Erythroblast (primary cell): ENCODE data around the gene NCOA7.

Experiments used
- GATA1 ChIP-seq: IDR thresholded peaks from 2 replicates; pipeline ENCODE4 v1.6.1; 2011; ENCODE audit warnings: low read depth, mild to moderate bottlenecking, control low read depth, low read length, moderate library complexity
- POLR2A ChIP-seq: IDR thresholded peaks from 2 replicates; pipeline ENCODE4 v1.6.1; 2011; ENCODE audit warnings: mild to moderate bottlenecking, low read length

- TF ChIP-seq POLR2A (no peak), GATA1 (no peak)
Observed at GRCh38 chr6:125963817-125964216, 173.1 kb downstream of the NCOA7 start.
